ENCODE measurements around the gene ACP3.

GRCh38 chr3:132289316-132289715, 27.9 kb upstream of the ACP3 start:
- TF ChIP-seq CTCF (conservative IDR thresholded peaks at IDR 0.05; ENCODE audit: low read depth, low read length) (no peak), EZH2 (IDR thresholded peaks at IDR 0.05; ENCODE audit: borderline replicate concordance, low read depth, low read length, poor library complexity, severe bottlenecking) (no peak)
